DND-41 (cell line): ENCODE data around the gene MKNK2.

ENCODE experiments used
- CTCF ChIP-seq: IDR thresholded peaks from 2 replicates; pipeline ENCODE4 v1.5.1; 2012; ENCODE audit warnings: borderline replicate concordance, low read length, moderate library complexity, mild to moderate bottlenecking; ENCODE audit not compliant: poor library complexity, severe bottlenecking; ENCODE audit errors: extremely low read depth
- EZH2 ChIP-seq: IDR thresholded peaks from 3 replicates; pipeline ENCODE4 v1.6.1; 2012; ENCODE audit warnings: borderline replicate concordance, low read depth, mild to moderate bottlenecking, moderate library complexity, low read length, inconsistent platforms; ENCODE audit not compliant: severe bottlenecking

GRCh38 chr19:2060884-2061494 is 9.9 kb upstream of the MKNK2 start:
- TF ChIP-seq CTCF (no peak), EZH2 (no peak)
